ENCODE measurements around the gene ANKRD12. TPM values are rescaled to one million over a fixed set of nuclear protein-coding genes. Genes with fewer than 3 reads are reported as not detected.

The ANKRD12 gene
- total RNA-seq, 1 donor, result 66.2 TPM

DNA sequence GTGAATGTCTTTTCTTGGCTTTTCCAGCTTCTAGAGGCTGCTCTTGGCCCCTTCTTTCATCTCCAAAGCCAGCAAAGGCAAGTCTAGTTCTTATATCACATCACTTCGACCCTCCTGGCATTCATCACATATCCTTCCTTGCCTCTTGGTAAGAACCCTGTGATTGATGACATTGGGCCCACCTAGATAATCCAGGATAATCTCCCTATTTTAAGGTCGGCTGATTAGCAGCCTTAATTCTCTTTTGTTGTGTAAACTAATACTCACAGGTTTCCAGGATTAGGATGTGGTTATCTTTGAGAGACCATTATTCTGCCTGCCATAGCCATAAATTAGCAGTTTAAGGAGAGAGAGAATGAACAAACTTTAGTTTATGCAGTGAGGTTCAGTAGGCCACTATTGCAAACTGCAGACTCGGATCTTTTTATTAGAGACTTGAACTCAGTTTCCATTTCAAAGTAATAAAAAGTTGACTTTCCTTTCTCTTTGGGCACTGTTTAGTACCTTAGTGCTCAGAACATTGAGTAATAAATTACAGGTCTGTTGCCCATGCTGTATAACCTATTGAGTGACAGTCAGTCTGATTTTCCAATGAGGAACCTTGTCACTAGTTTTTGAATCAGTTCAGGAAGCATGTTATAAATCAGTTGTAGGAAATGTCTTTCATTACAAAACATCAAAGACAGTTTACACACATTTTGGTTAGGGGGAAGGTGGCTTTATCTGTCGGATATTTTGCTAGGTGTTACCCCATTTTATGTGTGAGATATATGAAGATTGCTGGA lies 29.6 kb upstream of the ANKRD12 start:
- no peak for DNase-seq (ENCODE audit: low read depth)
- TF ChIP-seq, protein P1, sequence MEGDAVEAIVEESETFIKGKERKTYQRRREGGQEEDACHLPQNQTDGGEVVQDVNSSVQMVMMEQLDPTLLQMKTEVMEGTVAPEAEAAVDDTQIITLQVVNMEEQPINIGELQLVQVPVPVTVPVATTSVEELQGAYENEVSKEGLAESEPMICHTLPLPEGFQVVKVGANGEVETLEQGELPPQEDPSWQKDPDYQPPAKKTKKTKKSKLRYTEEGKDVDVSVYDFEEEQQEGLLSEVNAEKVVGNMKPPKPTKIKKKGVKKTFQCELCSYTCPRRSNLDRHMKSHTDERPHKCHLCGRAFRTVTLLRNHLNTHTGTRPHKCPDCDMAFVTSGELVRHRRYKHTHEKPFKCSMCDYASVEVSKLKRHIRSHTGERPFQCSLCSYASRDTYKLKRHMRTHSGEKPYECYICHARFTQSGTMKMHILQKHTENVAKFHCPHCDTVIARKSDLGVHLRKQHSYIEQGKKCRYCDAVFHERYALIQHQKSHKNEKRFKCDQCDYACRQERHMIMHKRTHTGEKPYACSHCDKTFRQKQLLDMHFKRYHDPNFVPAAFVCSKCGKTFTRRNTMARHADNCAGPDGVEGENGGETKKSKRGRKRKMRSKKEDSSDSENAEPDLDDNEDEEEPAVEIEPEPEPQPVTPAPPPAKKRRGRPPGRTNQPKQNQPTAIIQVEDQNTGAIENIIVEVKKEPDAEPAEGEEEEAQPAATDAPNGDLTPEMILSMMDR (IDR thresholded peaks at IDR 0.05; ENCODE audit: insufficient read depth, low read length), result no peak
- H3K4me3 ChIP-seq (ENCODE audit: low read depth, low read length), result no peak overlapping the region

- TF ChIP-seq, protein P1 (IDR thresholded peaks at IDR 0.05; ENCODE audit: insufficient read depth, low read length), result no peak
- no peak overlapping the region for H3K4me3 ChIP-seq (ENCODE audit: low read depth, low read length)
Observed at GRCh38 chr18:9108911-9109310, 27.7 kb upstream of the ANKRD12 start.

DNA sequence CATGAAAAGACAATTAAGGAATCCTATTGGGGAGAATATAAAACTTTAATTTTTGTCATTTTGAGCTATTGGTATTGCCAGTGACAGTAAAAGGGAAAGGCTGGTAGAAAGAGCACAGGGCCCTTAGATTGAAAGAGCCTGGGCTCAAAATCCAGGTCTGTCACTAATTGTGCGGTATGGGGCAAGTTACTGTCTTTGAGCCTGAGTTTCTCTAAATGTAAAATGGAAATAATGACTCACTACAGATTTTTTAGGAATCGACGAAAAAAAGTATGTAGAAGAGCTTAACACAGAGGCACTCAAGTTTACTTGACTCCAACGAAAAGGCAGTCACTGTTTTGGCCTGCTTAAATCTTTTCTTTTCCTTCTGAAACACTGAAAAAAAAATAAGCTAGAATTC lies 27.1 kb upstream of the ANKRD12 start:
- TF ChIP-seq, protein P1 (IDR thresholded peaks at IDR 0.05; ENCODE audit: insufficient read depth, low read length), result no peak

More at GRCh38 chr18:9108911-9109310, 27.7 kb upstream of the ANKRD12 start:
- no peak for DNase-seq (ENCODE audit: low read depth)

DNA sequence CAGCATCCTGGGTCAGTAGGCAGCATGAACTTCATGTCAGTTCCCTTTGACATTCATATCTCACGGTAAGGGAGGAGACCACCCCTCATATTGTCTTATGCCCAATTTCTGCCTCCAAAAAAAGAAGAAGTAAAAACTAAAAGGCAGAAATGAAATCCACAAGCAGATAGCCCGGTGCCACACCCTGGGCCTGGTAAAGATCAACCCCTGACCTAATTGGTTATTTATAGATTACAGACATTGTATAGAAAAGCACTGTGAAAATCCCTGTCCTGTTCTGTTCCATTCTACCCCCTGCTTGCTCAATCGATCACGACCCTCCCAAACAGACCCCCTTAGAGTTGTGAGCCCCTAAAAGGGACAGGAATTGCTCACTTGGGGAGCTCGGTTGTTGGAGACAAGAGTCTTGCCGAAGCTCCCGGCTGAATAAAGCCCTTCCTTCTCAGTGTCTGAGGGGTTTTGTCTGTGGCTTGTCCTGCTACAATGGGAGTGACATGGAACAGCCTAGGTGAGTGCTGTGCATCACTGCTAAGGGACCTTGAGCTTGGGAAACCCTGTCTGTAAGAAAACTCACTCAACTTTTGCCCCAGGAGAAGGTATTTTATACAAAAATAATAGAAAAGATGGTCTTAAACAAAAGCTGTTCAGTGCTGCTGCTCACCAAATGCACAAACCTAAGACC lies 23.0 kb upstream of the ANKRD12 start:
- DNase-seq (ENCODE audit: low read depth), result no peak
- TF ChIP-seq, protein P1 (IDR thresholded peaks at IDR 0.05; ENCODE audit: insufficient read depth, low read length), result no peak
- H3K4me3 ChIP-seq (ENCODE audit: low read depth, low read length), result no peak overlapping the region

More for the DNA sequence above, 27.1 kb upstream of the ANKRD12 start:
- DNase-seq (ENCODE audit: low read depth), result peak; percentile 71
- H3K4me3 ChIP-seq (ENCODE audit: low read depth, low read length), result no peak overlapping the region

GRCh38 chr18:9115984-9116383 lies 20.6 kb upstream of the ANKRD12 start:
- TF ChIP-seq, protein P1 (IDR thresholded peaks at IDR 0.05; ENCODE audit: insufficient read depth, low read length), result no peak
- H3K4me3 ChIP-seq (ENCODE audit: low read depth, low read length), result no peak overlapping the region
- DNase-seq (ENCODE audit: low read depth), result no peak

- TF ChIP-seq, protein P1 (IDR thresholded peaks at IDR 0.05; ENCODE audit: insufficient read depth, low read length), result no peak
- H3K4me3 ChIP-seq (ENCODE audit: low read depth, low read length), result no peak overlapping the region
- peak; percentile 68 for DNase-seq (ENCODE audit: low read depth)
Observed at GRCh38 chr18:9117980-9118841, 18.4 kb upstream of the ANKRD12 start.

Data from fibroblast of the aortic adventitia (primary cell).